Transverse colon (tissue), 4 donors: ENCODE measurements around the gene S100A9.

Experiments
- CTCF ChIP-seq, 5 experiments: fragments of 200-600 bp in 3 of 5; fragments of 450-650 bp in 2 of 5; sonication (generic) in 3 of 5; IDR thresholded peaks; 1 replicate in 2 of 5; 2 replicates in 3 of 5; pipeline ENCODE4 v1.5.1; 2016 to 2017; ENCODE audit warnings: antibody characterized with exemption in 5 of 5, inconsistent platforms in 3 of 5, mild to moderate bottlenecking in 2 of 5, moderate library complexity in 1 of 5
- POLR2A ChIP-seq: fragments of 450-650 bp; IDR thresholded peaks from one replicate; pipeline ENCODE4 v1.6.1; 2016; ENCODE audit warnings: antibody characterized with exemption, mild to moderate bottlenecking, moderate library complexity
- POLR2AphosphoS5 ChIP-seq, 3 donors: sonication (generic); formaldehyde crosslinking; IDR thresholded peaks; one replicate each; pipeline ENCODE4 v1.6.1; 2016; ENCODE audit warnings: antibody characterized with exemption in 3 of 3

- TF ChIP-seq POLR2AphosphoS5 (IDR thresholded peaks at IDR 0.05), result no peak
- TF ChIP-seq CTCF (IDR thresholded peaks at IDR 0.05), result no peak
- no peak for TF ChIP-seq POLR2A
These were observed 45.0 kb upstream of the S100A9 start, which contains the start of gene PGLYRP3 for GRCh38 chr1:153312570-153313186.
